HG03442 (cell line): ENCODE results near the gene SPC24.
"Not testable (repeated sequence)": the region's sequence is repeated elsewhere in the genome, so short reads cannot be mapped to it uniquely, and the experiment has no call there.

ENCODE experiments used
- ATAC-seq: cut with Tn5 transposase; IDR thresholded peaks from one replicate; pipeline ENCODE4 v1.9.1; 2021; ENCODE audit warnings: mild to moderate bottlenecking, moderate library complexity; ENCODE audit not compliant: unreplicated experiment

Gene SPC24

GRCh38 chr19:11098327-11098726, 57.3 kb downstream of the SPC24 start:
- no peak for ATAC-seq

DNA sequence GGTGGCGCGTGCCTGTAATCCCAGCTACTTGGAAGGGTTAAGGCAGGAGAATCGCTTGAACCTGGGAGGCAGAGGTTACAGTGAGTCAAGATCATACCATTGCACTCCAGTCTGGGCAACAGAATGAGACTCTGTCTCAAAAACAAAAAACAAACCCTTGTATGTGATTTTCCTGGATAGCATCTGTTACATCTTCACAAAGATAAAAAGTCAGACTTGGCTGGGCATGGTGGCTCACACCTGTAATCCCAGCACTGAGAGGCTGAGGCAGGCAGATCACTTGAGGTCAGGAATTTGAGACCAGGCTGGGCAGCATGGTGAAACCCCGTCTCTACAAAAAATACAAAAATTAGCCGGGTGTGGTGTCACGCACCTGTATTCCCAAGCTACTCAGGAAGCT, 58.2 kb downstream of the SPC24 start:
- ATAC-seq: not testable (repeated sequence)

GRCh38 chr19:11096210-11096841, 59.3 kb downstream of the SPC24 start:
- ATAC-seq: no peak
